GM19035 (cell line): ENCODE measurements around the gene PATE4.
"Not testable (repeated sequence)": the region's sequence is repeated elsewhere in the genome, so short reads cannot be mapped to it uniquely, and the experiment has no call there.

Experiments used
- ATAC-seq: cut with Tn5 transposase; IDR thresholded peaks from one replicate; pipeline ENCODE4 v1.9.1; 2021; ENCODE audit not compliant: unreplicated experiment

PATE4 gene, protein sequence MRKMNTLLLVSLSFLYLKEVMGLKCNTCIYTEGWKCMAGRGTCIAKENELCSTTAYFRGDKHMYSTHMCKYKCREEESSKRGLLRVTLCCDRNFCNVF

DNA sequence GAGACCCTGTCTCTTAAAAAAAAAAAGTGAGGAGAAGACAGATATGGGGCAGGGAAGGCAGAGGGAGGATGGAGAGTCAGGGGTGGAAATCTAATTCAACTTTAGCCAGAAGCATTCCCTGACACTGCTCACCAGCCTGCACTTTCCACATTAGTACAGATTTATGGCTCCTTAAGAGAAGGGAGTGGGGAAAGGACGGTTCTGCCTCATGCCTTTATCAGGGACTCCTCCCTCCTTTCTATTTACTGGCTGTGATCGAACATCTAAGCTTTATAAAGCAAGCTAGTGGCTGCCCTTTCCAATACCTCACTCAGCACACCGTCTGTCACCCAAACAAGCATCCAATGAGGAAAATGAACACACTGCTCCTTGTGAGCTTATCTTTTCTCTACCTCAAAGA, at the start of gene PATE4:
Gene PATE4 (plus strand): TSS at position 301 of the 400 bp plus-strand sequence. CDS start 44 bp downstream, at position 345.
- no peak for ATAC-seq

DNA sequence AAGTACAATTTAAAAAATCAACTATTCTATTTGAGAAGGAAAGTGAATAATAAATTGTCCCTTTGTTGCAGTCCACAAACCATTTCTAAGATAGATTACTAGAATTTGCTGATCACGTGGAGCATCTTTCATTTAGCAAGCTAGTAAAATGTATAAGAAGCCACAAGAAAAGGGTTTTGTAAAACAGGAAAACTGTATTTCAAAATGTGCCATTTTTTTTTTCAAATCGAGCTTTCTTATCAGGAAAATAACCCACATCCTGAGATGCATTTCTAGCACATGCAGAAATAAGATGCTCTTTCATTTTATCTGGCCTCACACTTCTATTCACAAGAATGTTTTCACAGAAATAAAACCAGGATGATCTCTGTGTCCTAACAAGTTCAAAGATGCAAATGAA, 48.4 kb upstream of the PATE4 start:
- ATAC-seq = no peak

DNA sequence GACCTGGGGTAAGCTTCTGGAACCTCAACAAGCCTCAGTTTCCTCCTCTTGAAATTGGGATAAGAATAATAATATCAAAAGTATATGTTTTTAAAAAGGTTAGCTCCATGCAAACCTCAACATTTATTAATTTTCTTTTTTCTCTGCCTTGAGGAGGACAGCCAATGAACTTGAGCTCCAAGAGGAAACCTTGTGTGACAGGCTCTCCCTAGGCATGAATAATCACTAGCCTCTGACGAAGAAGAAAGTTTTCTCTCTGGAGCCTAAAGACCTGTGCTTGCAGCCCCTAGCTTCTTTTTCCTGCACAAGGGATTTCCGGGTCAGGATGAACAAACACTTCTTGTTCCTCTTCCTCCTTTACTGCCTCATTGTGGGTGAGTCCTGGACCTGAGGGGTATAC, 45.3 kb upstream of the PATE4 start, which contains the start of gene PATE3:
Gene PATE3 (plus strand): TSS at position 301 of the 400 bp plus-strand sequence. CDS start 25 bp downstream, at position 326.
- no peak for ATAC-seq

DNA sequence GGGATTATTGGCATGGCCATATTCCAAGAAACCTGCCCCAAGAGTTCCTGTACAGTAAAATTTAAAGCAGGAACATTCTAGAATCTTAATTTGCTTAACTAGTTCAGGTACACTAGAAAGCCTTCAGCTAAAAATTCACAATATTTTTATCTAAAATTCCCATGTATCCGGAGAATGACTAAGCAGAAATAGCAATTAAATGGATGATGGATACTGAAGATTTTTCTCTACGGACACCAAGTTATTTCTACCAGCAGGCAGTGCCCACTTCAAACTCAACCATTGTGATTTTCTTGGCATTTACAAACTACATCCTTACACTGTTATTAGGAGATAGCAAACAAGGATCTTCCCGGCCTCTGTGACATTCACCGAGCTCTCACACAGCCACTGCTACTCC, 42.3 kb upstream of the PATE4 start:
- ATAC-seq = no peak

DNA sequence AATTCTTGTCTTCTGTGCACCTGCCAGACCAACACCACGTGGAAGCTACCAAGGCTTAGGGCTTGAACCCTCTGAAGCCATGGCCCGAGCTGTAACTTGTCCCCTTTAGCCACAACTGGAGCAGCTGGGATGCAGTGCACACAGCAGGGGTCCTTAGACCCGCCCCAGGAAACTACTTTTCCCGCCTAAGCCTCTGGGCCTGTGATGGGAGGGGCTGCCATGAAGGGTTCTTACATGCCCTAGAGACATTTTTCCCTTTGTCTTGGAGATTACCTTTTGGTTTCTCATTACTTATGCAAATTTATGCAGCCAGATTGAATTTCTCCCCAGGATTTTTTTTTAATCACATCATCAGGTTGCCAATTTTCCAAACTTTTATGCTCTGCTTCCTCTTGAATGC, 35.5 kb upstream of the PATE4 start:
- no peak for ATAC-seq

DNA sequence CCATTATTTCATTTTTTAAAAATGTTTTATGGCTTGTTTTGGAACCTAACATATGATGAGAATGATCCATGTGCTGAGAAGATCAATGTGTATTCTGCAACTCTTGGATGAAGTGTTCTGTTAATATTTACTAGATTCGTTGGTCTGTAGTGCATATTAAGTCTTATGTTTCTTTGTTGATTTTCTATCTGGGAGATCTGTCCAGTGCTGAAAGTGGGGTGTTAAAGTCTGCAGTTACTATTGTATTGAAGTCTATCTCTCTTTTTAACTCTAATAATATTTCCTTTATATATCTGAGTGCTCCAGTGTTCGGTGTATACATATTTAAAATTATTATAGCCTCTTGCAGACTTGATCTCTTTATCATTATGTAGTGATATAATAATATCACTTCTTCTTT, 33.3 kb upstream of the PATE4 start:
- no peak for ATAC-seq

DNA sequence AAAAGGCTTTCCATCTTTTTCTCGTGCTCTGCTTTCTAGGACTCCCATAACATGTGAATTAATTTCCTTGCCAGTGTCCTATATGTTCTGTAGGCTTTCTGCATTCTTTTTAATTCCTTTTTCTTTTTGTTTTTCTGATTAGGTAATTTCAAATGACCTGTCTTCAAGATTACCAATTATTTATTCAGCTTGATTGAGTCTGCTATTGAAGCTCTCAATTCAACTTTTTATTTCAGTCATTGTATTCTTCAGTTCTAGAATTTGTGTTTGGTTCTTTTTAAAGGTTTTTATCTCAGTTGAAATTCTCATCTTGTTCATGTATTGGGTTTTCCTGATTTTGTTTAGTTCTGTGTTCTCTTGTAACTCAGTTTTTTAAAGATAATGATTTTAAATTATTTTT, 30.7 kb upstream of the PATE4 start:
- ATAC-seq = no peak

DNA sequence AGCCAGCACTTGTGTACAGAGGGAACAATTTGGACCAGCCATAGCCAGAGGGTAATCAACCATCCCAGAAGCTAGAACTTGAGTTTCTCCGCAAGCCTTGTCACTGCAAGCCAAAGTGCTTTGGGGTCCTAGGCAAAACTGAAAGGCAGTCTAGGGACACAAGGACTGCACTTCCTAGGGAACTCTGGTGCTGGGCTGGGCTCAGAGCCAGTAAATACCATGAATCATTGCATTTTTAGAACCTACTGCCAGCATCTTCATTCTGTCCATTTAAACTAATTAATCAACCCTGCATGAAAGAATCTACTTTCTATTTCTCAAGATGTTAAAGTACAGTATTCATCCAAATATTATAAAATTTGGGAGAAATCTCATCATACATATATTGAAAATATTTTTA, 25.2 kb upstream of the PATE4 start:
- no peak for ATAC-seq

DNA sequence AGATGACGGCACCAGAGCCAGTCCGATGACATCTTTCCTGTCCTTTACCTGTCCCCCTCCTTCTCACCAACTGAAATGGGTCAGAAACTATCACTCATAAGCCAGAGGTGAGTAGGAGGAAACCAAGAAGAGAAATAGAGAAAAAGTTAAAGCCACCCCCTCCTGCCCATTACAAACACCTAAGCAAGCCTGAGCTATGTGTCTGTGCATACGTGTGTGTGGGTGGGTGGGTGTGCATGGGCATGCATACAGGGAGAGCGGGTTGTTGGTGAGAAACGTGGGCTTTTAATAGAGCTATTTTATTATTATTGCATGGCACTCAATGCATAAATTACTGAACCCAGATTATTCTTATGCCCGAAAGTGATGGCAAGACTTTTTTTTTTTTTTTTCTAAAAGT, 2.6 kb downstream of the PATE4 start:
- no peak for ATAC-seq

DNA sequence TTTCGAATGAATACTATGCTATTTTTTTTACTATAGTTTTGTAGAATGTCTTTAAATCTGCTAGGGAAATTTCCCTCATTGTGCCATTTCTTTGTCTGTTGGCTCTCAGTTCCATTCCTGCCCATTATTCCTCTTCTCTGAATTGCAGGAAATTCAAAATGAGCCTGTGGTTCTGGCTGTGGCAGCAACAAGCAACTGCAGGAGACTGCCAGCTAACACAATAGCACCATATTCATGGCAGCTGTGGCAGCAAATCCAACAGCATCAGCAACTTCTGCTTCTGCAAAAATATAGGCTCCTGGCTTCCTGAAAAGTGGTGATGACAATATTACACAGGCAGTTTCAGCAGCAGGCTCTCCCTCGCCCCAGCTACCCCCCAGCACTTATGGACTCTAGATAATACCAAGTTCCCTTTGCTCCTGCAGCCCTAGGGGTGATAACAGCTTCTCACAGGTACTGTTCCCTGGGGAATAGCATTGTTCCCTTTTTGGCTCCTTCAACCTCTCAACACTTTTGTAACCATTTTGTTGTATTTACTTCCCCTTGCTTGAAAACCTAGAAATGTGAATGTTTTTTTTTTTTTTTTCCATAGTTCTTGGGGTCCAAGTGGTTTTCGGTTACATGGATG, 9.3 kb downstream of the PATE4 start:
- no peak for ATAC-seq

DNA sequence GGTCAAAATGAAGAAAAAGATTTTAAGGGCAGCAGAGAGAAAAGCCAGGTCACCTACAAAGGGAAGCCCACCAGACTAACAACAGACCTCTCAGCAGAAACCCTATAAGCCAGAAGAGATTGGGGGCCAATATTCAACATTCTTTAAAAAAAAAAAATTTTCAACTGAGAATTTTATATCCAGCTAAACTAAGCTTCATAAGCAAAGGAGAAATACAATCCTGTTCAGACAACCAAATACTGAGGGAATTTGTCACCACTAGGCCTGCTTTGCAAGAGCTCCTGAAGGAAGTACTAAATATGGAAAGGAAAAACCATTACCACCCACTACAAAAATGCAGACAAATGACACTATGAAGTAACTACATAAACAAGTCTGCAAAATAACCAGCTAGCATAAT, 13.1 kb downstream of the PATE4 start:
- ATAC-seq = no peak

DNA sequence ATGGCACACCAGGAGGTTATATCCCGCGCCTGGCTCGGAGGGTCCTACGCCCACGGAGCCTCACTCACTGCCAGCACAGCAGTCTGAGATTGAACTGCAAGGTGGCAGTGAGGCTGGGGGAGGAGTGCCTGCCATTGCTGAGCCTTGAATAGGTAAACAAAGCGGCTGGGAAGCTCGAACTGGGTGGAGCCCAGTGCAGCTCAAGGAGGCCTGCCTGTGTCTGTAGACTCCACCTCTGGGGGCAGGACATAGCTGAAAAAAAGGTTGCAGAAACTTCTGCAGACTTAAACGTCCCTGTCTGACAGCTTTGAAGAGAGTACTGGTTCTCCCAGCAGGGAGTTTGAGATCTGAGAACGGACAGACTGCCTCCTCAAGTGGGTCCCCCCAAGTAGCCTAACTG, 24.6 kb downstream of the PATE4 start:
- ATAC-seq = not testable (repeated sequence)

DNA sequence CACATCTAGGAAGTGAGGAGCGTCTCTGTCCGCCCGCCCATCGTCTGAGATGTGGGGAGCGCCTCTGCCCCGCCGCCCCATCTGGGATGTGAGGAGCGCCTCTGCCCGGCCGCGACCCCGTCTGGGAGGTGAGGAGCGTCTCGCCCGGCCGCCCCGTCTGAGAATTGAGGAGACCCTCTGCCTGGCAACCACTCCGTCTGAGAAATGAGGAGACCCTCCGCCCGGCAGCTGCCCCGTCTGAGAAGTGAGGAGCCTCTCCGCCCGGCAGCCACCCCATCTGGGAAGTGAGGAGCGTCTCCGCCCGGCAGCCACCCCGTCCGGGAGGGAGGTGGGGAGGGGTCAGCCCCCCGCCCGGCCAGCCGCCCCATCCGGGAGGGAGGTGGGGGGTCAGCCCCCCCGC, 29.7 kb downstream of the PATE4 start:
- not testable (repeated sequence) for ATAC-seq

DNA sequence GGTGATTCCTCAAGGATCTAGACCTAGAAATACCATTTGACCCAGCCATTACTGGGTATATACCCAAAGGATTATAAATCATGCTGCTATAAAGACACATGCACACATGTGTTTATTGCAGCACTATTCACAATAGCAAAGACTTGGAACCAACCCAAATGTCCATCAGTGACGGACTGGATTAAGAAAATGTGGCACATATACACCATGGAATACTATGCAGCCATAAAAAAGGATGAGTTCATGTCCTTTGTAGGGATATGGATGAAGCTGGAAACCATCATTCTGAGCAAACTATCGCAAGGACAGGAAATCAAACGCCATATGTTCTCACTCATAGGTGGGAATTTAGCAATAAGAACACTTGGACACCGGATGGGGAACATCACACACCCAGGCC, 32.2 kb downstream of the PATE4 start:
- ATAC-seq = not testable (repeated sequence)

DNA sequence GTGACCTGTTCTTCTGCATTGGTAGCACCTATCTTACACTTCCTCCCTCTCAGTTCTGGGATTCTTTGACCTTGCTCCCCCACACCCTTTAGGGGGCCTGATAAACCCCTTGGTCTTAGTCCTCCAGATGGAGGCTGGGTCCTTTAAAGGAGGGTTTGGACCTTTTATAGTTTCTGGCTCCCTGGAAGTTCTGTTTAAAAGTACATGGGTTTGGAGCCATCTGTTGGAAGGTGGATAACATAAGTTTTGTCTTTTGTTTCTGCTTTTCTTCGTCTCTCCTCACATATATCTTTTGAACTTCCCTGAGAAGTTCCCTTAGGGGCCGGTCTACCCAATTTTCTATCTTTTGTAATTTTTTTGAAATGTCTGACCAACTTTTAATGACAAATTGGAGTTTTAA, 36.4 kb downstream of the PATE4 start:
- no peak for ATAC-seq

DNA sequence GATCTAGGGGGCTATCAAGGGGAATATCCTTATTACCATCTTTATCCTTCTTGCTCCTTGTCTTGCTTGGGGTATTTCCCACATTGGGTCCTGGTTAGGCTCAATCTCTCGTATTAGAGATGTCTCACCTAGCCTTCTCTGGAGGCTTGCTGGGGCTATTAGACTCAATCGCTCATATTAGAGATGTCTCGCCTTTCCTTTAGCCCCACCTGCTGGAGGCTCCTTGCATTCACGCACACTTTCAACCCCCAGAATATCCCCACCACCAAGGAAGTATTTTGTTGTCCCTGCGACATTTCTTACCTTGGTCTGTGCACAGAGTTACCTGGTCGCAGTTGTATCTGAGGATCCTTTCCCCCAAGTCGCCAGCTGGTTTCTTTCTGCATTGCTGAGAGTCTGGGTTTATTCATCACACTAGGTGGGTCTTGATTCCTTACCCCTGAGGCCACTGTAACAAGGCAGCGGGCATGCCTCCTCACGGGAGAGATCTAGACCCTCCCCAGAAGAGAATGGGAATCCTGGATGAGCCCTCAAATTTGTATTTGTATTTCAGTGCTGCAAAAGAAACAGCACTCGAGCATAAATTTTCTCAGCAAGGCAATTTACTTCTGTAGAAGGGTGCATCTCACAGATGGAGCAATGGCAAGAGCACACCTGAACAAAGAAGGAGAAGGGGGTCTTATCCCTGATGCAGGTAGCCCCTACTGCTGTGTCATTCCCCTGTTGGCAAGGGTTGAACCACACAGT, 38.4 kb downstream of the PATE4 start:
- no peak for ATAC-seq

DNA sequence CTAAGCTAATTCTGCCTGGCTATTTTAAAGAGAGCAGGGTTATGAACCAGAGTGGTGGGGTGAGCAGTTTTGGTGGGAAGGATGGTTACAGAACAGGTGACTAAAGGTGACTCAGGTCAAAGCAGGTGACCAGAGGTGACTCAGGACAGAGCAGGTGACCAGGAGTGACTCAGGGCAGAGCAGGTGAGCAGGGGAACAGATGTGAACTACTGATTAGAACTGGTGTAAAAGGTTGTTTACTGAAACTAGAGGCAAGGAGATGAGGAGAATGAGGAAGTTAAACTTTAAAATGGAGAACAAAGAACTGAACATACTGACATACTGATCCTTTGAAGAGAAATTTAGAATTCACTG, 39.0 kb downstream of the PATE4 start:
- no peak for ATAC-seq

DNA sequence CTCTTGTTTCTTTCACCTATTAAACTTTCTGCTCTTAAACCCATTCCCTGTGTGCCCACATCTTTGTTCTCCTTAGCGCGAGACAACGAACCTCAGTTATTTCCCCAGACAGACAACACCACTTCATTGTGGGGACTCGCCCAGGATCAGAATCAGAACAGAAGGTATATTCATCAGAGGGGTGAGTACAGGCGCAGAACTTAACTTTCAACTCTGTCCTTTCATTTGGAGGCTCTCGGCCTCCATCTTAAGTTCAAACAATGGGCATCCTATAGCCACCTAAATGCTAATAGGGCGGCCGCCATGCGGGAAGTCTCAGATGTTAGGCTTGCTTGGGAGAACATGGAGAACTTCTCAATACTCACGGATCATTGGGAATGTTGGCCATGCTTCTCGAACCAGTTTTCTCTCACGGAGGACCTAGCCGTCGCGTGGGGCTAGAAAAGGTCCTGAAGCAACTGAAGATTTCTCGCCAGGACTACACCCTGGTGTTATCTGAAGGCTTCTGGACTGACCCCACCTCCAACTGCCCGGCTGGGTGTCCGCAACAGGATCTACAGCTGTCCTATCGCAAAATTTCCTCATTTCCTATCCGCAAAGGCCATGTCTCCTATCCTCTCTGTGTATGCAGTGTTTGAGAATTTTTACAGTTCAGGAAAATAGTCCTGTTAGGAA, 40.9 kb downstream of the PATE4 start:
- no peak for ATAC-seq

DNA sequence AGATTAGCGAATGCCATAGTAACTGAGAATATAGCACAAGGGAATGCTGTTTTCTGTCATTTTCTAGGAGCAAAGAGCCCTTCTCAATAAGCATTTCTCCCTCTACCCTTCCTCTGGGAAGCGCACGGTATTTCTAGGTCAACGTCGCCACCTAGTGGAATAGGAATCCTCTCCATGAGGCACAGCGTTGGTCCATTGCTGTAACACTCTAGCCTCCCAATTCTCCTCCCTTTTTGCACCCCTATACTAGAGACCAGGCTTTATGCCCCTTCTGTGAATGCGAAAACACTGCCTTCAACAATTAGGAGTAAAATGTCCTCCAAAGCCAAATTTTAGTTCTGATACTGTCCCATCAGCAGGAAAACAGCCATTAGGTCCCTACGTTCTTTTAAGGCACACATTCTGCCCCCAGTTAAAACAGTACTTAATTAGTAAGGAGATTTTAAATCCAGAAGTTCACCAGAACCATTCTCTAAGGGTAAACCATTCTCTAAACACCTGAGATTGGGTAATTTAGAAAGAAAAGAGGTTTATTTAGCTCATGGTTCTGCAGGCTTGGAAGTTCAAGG, 41.5 kb downstream of the PATE4 start:
- ATAC-seq = peak; percentile 83

DNA sequence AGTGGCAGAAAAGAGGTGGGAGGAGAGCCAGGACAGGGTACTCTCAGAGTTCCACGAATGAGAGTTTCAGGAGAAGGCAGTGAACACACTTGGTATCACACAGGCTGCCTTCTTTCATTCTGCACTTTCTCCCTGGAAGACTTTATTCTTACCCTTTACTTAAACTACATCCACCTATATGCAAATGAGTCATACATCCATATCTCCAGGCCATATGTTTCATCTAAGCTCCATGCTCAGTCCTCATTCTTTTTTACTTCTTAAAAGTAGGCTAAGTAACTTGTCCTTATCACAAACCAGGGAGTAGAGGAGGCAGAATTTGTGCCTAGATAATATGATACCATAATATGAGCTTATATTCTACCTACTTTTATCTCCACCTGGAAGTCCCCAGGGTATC, 48.2 kb downstream of the PATE4 start:
- ATAC-seq = no peak

DNA sequence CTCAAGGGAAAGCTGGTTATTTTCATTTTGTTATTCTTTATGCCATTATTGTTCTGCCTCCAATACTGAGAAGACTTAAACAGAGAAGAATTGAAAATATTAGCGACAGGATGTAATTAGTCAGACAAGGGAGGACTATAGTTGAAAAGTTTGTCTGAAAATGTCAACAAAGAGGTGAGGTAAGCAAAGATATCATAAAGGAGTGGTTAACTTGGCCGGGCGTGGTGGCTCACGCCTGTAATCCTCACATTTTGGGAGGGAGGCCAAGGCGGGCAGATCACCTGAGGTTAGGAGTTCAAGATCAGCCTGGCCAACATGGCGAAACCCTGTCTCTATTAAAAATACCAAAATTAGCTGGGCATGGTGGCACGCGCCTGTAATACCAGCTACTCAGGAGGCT, 50.3 kb downstream of the PATE4 start:
- ATAC-seq = no peak

DNA sequence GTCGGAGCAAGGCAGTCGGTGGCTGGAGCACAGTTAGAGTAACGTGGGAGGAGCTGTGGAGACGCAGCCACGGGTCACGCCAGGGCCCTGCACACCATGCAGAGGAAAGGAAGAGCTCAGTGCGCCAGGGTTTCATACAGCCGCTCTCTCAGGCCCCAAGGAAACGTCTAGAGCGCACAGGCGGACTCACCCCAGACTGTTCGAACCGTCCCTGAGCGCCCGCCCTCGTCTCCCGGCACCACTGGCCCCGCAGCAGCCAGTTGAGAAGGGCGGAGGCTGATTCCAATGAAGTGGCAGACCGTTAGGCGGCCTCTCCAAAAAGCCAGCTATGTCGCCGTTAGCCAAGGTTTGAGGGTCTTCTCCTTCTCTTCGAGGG, 53.9 kb downstream of the PATE4 start:
- ATAC-seq = peak; percentile 39
